HL-60 (cell line): ENCODE data around the gene EFHC2.

Source experiments
- DNase-seq, 2 experiments: peaks; one replicate each; pipeline ENCODE4 v3.0.0-alpha.2; 2010 to 2020; ENCODE audit warnings: low read depth in 1 of 2, low spot score in 1 of 2
- H3K27ac ChIP-seq: fragments of 250-450 bp; sonication (Bioruptor Pico); replicated peaks from 2 replicates; pipeline ENCODE4 v1.5.1; 2020; ENCODE audit warnings: mild to moderate bottlenecking, moderate library complexity
- H3K27me3 ChIP-seq: fragments of 250-450 bp; sonication (Bioruptor Pico); 2 replicates; pipeline ENCODE4 v1.5.1; 2021; ENCODE audit warnings: mild to moderate bottlenecking, moderate library complexity; ENCODE audit not compliant: insufficient read depth, poor library complexity, severe bottlenecking
- H3K4me3 ChIP-seq: replicated peaks from 2 replicates; pipeline ENCODE4 v1.5.1; 2011; ENCODE audit warnings: mild to moderate bottlenecking, control low read depth, low read length; ENCODE audit not compliant: insufficient read depth
- GABPA ChIP-seq: IDR thresholded peaks from 2 replicates; pipeline ENCODE4 v1.6.1; 2012; ENCODE audit warnings: low read depth
- POLR2AphosphoS5 ChIP-seq: IDR thresholded peaks from 2 replicates; pipeline ENCODE4 v1.6.1; 2012; ENCODE audit warnings: low read depth
- REST ChIP-seq: IDR thresholded peaks from 2 replicates; pipeline ENCODE4 v1.6.1; 2012; ENCODE audit warnings: low read depth; ENCODE audit not compliant: insufficient replicate concordance
- SPI1 ChIP-seq: IDR thresholded peaks from 2 replicates; pipeline ENCODE4 v1.6.1; 2012; ENCODE audit warnings: low read depth, mild to moderate bottlenecking, borderline replicate concordance
- TF ChIP-seq, protein P1 (sequence below): IDR thresholded peaks from one replicate; pipeline ENCODE4 v1.5.1; 2011; ENCODE audit warnings: low read length, control low read depth, inconsistent platforms; ENCODE audit not compliant: insufficient read depth

Gene EFHC2

DNA sequence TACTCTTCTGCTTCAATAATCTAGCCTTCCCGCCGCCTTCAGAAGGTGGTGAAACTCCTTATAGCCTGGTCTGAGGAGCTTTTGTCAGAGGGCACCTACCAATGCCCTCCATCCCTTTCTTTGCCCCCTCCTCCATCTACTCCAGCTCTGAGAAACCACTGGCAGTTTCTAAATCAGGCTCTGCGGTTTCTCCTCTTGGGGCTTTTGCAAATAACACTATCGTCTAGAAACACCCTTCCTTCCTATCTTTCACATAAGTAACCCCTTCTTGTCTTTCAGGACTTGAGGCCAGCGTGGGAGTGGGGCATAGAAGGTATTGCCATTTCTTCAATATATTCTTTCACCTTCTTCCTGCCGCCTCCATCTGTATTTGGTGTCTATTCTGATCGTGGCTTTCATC, 1.2 kb upstream of the EFHC2 start:
- no peak for TF ChIP-seq SPI1
- no peak for TF ChIP-seq POLR2AphosphoS5
- no peak for TF ChIP-seq REST
- no peak for TF ChIP-seq GABPA
- TF ChIP-seq, protein P1, sequence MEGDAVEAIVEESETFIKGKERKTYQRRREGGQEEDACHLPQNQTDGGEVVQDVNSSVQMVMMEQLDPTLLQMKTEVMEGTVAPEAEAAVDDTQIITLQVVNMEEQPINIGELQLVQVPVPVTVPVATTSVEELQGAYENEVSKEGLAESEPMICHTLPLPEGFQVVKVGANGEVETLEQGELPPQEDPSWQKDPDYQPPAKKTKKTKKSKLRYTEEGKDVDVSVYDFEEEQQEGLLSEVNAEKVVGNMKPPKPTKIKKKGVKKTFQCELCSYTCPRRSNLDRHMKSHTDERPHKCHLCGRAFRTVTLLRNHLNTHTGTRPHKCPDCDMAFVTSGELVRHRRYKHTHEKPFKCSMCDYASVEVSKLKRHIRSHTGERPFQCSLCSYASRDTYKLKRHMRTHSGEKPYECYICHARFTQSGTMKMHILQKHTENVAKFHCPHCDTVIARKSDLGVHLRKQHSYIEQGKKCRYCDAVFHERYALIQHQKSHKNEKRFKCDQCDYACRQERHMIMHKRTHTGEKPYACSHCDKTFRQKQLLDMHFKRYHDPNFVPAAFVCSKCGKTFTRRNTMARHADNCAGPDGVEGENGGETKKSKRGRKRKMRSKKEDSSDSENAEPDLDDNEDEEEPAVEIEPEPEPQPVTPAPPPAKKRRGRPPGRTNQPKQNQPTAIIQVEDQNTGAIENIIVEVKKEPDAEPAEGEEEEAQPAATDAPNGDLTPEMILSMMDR = no peak
- H3K27ac ChIP-seq = peak overlapping the region; percentile 64
- no peaks in the 10 kb centered on the region for H3K27me3 ChIP-seq
- peak in 1 of 2 experiments; percentile 87 for DNase-seq
- peak overlapping the region; percentile 30 for H3K4me3 ChIP-seq

DNA sequence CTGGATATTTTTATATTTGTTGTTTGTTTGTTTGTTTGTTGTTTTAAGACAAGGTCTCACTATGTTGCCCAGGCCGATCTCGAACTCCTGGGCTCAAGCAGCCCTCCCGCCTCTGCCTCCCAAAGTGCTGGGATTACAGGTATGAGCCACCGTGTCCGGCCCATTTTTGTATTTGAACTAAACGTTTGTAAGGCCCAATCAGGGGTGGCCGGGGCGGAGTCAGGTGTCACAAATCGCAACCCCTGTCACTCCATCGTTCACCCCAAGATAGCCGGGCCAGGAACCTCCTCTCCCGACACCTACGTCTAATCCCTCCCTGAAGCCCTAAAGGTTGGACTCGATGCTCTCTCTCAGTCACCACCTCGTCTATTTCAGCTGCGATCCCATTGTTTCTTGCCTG, 722 bp upstream of the EFHC2 start:
- DNase-seq = peak in 1 of 2 experiments; percentile 19
- peak overlapping the region; percentile 64 for H3K27ac ChIP-seq
- H3K27me3 ChIP-seq = no peaks in the 10 kb centered on the region
- no peak for TF ChIP-seq REST
- TF ChIP-seq GABPA = no peak
- TF ChIP-seq, protein P1 = no peak
- no peak for TF ChIP-seq SPI1
- no peak for TF ChIP-seq POLR2AphosphoS5
- peak overlapping the region; percentile 30 for H3K4me3 ChIP-seq

- H3K4me3 ChIP-seq = no peak overlapping the region
- DNase-seq = no peak
- H3K27ac ChIP-seq = peak overlapping the region; percentile 64
- no peaks in the 10 kb centered on the region for H3K27me3 ChIP-seq
- TF ChIP-seq REST (no peak), POLR2AphosphoS5 (no peak), SPI1 (no peak), GABPA (no peak)
- TF ChIP-seq, protein P1 = no peak
Measured at GRCh38 chrX:44342866-44343265, 606 bp downstream of the EFHC2 start.
